Mammary epithelial cell (primary cell): ENCODE measurements around the gene MRS2.

ENCODE experiments used
- EZH2 ChIP-seq: IDR thresholded peaks from 2 replicates; pipeline ENCODE4 v1.6.1; 2012; ENCODE audit warnings: low read length, inconsistent platforms, borderline replicate concordance
- TF ChIP-seq, protein P1 (sequence below), 2 donors: IDR thresholded peaks in 1 of 2; conservative IDR thresholded peaks in 1 of 2; 2 replicates each; pipeline ENCODE4 v1.5.1; 2011 to 2012; ENCODE audit warnings: inconsistent platforms in 2 of 2, low read length in 2 of 2, mild to moderate bottlenecking in 2 of 2, control low read depth in 1 of 2, low read depth in 1 of 2; ENCODE audit not compliant: insufficient read depth in 1 of 2; ENCODE audit errors: extremely low read depth in 1 of 2

DNA sequence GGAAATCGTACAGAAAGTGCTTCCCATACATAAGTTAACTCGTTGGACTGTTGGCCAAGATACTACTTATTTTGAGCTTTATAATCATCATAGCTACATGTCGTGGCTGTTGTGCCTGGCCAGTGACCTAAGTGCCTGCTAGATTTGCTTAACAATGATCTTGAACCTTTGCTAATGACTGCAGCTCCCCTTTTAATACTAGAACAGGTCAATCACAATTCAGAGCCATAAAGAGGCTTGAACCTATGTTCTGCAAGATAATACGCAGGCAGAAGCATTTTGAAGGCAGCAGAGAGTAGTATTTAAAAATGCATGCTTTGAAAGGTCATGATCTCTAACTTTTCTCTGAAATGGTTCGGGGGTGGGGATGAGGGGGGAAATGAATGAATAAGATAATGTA lies 2.5 kb downstream of the MRS2 start:
- TF ChIP-seq, protein P1, sequence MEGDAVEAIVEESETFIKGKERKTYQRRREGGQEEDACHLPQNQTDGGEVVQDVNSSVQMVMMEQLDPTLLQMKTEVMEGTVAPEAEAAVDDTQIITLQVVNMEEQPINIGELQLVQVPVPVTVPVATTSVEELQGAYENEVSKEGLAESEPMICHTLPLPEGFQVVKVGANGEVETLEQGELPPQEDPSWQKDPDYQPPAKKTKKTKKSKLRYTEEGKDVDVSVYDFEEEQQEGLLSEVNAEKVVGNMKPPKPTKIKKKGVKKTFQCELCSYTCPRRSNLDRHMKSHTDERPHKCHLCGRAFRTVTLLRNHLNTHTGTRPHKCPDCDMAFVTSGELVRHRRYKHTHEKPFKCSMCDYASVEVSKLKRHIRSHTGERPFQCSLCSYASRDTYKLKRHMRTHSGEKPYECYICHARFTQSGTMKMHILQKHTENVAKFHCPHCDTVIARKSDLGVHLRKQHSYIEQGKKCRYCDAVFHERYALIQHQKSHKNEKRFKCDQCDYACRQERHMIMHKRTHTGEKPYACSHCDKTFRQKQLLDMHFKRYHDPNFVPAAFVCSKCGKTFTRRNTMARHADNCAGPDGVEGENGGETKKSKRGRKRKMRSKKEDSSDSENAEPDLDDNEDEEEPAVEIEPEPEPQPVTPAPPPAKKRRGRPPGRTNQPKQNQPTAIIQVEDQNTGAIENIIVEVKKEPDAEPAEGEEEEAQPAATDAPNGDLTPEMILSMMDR (conservative IDR thresholded peaks at IDR 0.05 in 1 of 2, IDR thresholded peaks at IDR 0.05 in 1 of 2; ENCODE audit: extremely low read depth in 1 of 2, insufficient read depth in 1 of 2, low read depth in 1 of 2, low read length in 2 of 2): no peak
- TF ChIP-seq EZH2: no peak
